Adipose tissue (tissue), 3 donors: ENCODE measurements around the gene COBL. TPM values are rescaled to one million over a fixed set of nuclear protein-coding genes. Genes with fewer than 3 reads are reported as not detected.

ENCODE experiments used
- H3K27ac ChIP-seq: one replicate; pipeline ENCODE4 v1.5.1; 2013; ENCODE audit warnings: low read depth, low read length
- WGBS, 3 donors: extraction: QIAGEN DNeasy Blood & Tissue Kit; methylation state at CpG; one replicate each; pipeline ENCODE4 v1.1.7; 2013; 5-methylcytosine and 5-hydroxymethylcytosine counted together
- polyA plus RNA-seq, 3 donors: library from polyadenylated mRNA; stranded (reverse); fragments of 200-250 nt; gene quantifications; one replicate each; pipeline ENCODE4 v1.2.3, GENCODE V29; 2013
- donor health status: healthy with polysubstance abuse.
- donor health status: Bipolar disorder and iron deficiency.
- donor health status: healthy.

The COBL gene
- polyA plus RNA-seq, 3 donors: 1.8 to 8.0 (median 4.8) TPM

DNA sequence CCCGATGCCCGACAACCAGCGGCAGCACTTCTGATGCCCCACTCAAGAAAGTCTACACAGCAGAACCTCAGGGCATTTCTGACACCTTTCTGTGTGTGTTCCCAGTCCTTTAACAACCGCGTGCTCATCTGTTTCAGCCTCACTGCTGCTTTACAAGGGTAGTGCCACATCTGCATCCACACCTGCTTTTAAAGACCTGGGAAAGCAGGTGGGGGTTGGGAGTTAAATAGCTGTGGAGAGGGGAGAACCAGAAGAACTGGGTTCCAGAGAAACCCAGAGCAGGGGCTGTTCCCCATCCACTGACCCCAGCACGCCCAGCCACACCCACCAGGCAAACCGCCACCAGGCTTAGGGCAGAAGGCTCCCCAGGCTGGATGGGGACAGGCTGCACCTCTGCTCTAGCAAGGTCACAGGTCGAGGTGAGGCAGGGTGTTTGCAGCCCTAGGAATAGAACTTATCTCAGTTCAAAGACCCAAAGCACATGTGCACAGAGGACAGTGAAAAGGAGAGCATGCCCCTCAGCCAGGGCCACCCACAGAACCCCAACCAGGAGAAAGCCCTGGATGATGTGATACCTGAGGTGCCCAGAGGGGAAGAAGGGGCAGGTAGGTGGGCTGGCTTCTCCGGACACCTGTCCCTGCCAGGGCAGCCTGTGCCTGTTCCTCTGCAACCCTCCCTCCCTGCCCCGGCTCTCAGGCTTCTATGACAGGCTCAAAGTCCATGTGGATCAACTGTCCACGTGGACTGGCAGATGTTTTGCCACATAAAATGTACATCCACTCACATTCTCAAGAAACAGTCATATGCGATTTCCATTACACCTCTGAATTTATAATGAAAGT is 51.3 kb downstream of the COBL start:
- H3K27ac ChIP-seq: no peak overlapping the region
- 63 to 90% (median 89%) methylated on average over 12 of the region's 12 CpGs for WGBS, 3 donors

GRCh38 chr7:51263631-51264484 is 52.8 kb downstream of the COBL start:
- no peak overlapping the region for H3K27ac ChIP-seq
- 63 to 87% (median 85%) methylated on average over 10 of the region's 10 CpGs for WGBS, 3 donors

DNA sequence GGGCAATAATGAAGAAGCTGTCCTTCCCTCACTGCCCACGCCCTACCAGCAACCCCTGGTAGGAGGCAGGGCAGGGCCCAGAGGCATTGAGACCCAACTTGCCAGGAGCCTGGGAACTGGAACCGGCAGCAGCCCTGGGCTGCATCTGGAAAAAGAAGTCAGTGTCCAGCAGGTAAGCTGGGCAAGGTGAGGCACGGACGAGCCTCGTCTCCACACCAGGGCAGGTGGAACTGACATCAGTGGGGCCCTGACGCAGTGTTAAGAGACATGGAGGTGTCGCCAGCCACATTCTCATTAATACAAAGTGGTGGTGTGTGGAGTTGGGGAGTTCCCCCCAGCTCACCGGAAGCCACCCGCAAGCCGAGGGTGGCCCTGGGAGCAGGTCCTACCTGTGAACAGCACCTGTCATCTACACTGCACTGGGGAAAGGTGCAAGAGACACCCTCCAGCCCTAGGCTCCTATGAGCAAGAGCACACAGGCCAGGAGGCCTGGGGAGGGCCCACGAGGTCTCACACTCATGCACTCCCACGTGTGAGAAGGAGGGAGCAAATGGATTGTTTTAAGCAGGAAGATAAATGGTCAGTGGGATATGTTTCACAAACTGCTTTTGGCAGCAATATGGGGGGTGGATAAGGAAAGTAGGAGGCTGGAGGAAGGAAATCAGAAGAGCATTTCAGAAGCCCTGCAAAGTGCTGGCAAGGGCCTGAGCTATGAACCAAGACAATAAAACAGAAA is 53.6 kb downstream of the COBL start:
- no peak overlapping the region for H3K27ac ChIP-seq
- WGBS, 3 donors: 75 to 84% (median 81%) methylated on average over 12 of the region's 12 CpGs

DNA sequence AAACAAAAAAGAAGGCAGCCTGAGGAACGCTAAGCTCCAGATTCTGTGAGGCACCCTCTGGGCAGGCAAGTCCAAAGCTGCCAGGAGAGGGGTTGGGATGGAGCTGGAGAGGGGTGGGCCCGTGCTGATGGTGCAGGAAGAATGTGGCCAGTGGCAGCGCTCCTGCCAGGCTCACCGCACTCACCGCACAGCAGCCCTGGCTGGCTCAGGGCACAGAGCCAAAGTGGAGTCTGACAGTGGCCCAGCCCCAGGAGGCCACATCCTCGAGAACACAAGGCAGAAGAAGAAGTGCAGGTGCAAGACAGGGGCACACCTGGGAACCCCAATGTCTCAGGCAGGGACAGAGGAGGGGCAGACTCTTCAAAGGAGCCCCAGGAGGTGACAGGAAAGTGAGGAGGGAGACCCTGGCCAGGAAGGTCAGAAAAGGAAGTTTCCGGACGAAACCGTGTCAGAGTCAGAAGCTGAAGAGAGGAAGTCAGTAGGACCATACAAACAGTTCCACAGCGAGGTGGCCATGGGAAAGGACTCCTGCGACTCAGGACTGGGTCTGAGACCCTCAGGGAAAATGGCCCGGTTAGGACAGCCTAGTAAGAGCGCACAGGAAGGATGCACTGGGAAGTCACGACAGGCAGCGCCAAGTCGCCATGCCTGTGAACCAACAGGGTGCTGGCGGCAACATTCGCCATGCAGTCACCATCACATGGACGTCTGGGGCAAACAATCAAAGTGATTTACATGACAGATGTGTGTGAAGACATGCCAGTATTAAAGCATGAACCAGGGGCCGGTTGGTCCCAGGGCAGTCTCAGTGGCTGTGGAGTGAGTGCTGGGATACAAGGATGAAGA is 54.4 kb downstream of the COBL start:
- WGBS, 3 donors: 61 to 69% (median 66%) methylated on average over 20 of the region's 20 CpGs
- no peak overlapping the region for H3K27ac ChIP-seq

DNA sequence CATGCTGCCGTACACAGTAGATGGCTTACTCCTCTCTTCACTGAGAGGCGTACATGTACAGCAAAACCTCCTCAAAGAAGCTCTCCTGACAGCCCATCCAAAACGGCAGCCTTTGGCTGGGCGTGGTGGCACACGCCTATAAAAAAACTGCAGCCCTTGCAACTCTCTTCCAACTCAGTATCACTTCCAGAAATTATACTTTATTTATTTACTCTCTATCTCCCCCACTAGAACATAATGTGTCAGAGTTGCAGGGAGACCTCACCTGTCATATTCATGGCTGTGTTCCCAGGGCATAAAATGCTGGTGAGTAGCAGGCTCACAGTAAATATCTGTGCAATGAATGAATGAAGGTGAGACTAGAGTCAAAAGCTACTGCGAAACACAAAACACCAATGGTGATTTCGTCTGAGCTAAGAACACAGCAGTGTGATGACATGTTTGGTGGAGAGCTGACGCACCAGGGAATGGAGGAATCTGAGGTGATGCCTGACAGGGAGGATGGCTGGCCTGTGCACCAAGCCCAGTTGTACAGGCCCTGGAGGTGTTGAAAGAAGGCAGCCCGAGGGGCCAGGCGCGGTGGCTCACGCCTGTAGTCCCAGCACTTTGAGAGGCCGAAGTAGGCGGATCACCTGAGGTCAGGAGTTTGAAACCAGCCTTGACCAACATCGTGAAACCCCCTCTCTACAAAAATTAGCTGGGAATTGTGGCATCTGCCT is 55.3 kb downstream of the COBL start:
- WGBS, 3 donors: 75 to 83% (median 83%) methylated on average over 15 of the region's 15 CpGs
- no peak overlapping the region for H3K27ac ChIP-seq

- WGBS, 3 donors: 88 to 93% (median 89%) methylated on average over 4 of the region's 4 CpGs
- H3K27ac ChIP-seq: no peak overlapping the region
Measured at GRCh38 chr7:51260516-51260915, 56.1 kb downstream of the COBL start.

DNA sequence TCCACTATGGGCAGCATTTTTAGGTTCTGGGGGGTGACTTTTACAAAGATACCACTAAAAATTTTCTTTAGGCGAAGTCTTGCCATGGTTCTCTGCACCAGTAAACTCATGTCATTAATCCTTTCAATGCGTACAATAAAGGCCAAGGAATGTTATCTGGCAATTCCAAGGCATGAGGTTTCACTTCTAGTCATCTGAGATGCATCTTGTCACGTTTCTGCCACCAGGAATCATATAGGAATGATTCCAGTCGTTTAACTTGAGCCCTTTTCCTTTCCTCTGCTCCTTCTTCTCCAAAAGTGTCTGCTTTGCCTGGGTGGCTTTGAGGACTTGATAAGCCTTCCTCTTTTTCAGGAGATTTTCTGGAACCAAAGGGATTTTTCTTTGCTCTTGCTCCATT is 56.8 kb downstream of the COBL start:
- 75 to 91% (median 83%) methylated on average over 4 of the region's 4 CpGs for WGBS, 3 donors
- no peak overlapping the region for H3K27ac ChIP-seq

DNA sequence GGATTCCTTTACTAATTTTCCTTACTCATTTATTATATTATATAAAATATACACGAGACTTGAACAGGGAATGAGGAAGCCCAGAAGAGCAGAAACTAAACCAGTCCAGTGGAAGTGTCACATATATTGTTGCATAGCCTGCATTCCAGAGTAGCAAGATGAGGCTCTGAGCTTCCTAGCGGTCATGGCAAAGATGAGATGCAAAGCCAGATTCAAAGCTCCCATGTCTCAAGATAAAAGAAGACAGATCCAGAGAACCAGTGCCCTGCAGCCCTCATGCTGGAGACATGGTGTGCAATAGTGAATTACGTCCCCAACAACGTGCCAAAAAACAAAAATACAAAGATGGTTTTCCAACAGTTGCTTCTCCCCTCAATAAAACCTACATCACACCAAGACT is 59.7 kb downstream of the COBL start:
- H3K27ac ChIP-seq: no peak overlapping the region
- WGBS, 3 donors: 87 to 91% (median 90%) methylated on average over 4 of the region's 4 CpGs

DNA sequence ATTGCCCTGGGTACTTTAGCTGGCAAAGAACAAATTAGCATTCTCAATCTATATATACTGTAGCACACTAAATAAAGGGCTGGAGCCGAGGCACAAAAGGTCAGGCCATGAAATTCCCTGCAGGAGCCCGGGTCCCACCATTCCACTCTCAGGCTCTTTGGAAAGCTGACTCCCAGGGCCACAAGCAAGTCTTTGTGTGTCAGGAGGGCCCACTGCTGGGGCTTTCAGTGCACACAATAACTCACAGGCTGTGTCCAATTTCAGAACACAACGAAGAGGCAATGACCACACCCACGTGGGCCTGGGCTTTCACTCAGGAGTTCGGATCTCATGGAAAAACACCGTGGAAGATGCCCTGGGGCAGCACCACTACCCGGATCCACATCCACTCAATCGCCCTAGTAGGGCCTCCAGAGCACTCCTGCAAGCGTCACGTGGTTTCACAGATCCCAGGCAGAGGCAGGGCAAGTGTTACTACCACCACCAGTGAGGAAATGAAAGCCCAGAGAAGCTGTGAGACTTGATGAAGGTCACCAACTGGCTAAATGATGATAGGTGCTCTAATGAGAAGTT is 60.3 kb downstream of the COBL start:
- 72 to 85% (median 77%) methylated on average over 10 of the region's 10 CpGs for WGBS, 3 donors
- H3K27ac ChIP-seq: no peak overlapping the region

DNA sequence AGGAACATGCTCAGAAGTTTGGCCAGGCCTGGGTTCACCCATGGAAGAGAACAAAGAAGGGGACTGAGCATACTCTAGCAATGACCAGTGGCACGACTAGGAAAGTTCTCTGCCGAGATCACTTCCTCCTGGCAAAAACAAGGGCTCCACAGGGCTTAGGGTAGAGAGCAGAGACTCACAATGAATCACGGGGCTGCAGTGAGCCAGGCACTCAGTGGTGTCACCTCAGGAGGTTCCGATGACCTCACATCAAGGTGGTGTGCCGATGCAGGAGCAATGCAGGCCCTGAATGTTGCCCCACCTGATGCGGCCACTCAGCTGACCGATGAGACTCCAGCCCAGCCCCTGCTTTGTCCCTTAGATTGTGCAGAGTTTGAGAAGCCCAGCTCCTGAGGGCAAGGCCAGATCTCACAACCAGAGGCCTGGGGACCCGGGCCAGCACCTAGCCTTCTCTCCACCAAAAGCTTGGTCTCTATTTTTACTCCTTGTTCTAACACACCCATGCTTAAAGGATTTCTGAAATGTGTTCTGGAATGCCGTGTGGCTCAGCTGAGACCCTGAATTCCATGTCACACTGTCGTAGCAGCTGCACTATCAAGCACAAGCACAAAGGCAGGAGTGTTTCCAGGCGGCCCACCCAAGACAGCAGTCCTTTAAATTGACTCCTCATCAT is 60.9 kb downstream of the COBL start:
- 81 to 86% (median 85%) methylated on average over 11 of the region's 11 CpGs for WGBS, 3 donors
- H3K27ac ChIP-seq: no peak overlapping the region

DNA sequence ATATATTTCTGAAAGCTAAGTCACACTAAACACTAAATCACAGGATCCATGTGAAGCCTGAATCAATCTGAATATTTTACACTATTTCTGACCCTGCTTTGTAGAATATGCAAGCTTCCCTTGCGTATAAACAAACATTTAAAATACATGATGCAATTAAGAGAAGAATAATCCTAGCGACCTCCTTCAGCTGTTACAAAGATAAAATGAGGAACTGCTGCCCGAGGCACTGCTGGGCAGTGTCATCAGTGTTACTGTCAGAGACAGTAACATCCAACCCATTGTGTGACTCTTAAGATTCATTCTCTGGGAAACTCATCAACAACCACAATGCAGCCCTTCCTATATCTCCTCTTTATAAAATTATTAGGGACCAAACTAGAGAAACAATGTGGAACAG is 61.6 kb downstream of the COBL start:
- no peak overlapping the region for H3K27ac ChIP-seq
- WGBS, 3 donors: 61 to 87% (median 70%) methylated on average over 3 of the region's 3 CpGs

GRCh38 chr7:51253157-51253556 is 63.5 kb downstream of the COBL start:
- H3K27ac ChIP-seq: no peak overlapping the region
- WGBS, 3 donors: 76 to 90% (median 90%) methylated on average over 3 of the region's 3 CpGs

DNA sequence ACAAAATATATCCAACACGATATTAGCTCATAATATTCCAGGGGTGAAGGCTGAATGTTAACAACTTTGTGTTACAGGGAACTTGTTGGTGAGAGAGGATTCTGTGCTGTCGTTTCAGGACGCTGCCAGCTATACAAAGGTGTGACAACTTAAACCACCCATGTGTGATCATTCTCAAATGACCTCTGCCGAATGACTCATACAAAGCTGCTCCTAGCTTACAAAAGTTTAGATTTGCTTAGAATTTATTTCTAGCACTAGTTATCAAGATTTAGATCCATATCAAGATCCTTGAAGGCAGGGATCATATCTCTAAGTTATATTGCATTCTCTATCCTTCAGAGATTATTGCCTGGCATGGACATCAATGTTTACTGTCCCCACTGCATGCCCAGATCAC is 65.3 kb downstream of the COBL start:
- H3K27ac ChIP-seq: no peak overlapping the region

GRCh38 chr7:51250512-51250911 is 66.1 kb downstream of the COBL start:
- no peak overlapping the region for H3K27ac ChIP-seq
- WGBS, 3 donors: 80 to 89% (median 85%) methylated on average over 2 of the region's 2 CpGs

More for the DNA sequence above, 65.3 kb downstream of the COBL start:
- 64 to 82% (median 70%) methylated on average over 4 of the region's 4 CpGs for WGBS, 3 donors

- H3K27ac ChIP-seq: no peak overlapping the region
- 91 to 96% (median 95%) methylated on average over 3 of the region's 3 CpGs for WGBS, 3 donors
Measured at GRCh38 chr7:51249991-51250390, 66.6 kb downstream of the COBL start.

DNA sequence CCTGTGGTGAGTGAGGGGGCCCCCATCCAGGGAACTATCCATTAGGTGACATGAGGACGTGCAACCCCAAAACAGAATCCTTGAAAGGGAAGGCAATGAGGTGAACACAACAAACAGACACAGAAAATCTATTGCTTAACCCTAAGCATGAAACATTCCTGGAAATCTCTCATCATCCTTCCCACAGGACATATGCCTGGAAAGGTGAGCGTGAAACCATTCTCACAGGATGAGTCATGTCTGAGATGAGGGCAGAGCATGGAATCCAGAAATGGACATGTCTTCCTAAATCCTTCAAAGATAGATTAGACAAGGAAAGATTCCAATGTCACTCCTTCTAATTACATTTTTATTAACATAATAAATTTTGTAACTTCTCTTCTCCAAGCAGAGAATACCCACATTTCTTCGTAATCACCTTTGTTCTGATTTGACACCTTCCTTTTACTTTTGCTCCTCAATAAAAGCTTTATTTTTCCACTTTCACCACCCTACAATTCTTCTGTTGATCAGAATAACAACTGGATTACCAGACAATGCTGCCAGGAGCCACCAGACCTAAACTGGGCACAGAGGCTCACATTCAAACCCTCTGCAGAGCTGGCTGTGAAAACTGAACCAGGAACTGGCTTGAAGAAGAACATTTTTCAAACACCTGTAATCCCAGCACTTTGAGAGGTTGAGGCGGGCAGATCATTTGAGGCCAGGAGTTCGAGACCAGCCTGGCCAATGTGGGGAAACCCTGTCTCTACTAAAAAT is 67.2 kb downstream of the COBL start:
- WGBS, 3 donors: 84 to 91% (median 90%) methylated on average over 5 of the region's 5 CpGs
- no peak overlapping the region for H3K27ac ChIP-seq
